Lower leg skin (tissue), 3 donors: ENCODE results near the gene TXNDC15.
"Not testable (repeated sequence)": the region's sequence is repeated elsewhere in the genome, so short reads cannot be mapped to it uniquely, and the experiment has no call there.

Experiments
- POLR2A ChIP-seq, 2 donors: fragments of 450-650 bp; IDR thresholded peaks; one replicate each; pipeline ENCODE4 v1.6.1; 2016 to 2017; ENCODE audit warnings: antibody characterized with exemption in 2 of 2, mild to moderate bottlenecking in 1 of 2, moderate library complexity in 1 of 2
- TF ChIP-seq, protein P1 (sequence below), 3 donors: fragments of 450-650 bp; IDR thresholded peaks; one replicate each; pipeline ENCODE4 v1.5.1; 2016; ENCODE audit warnings: antibody characterized with exemption in 3 of 3, mild to moderate bottlenecking in 3 of 3, moderate library complexity in 2 of 3

DNA sequence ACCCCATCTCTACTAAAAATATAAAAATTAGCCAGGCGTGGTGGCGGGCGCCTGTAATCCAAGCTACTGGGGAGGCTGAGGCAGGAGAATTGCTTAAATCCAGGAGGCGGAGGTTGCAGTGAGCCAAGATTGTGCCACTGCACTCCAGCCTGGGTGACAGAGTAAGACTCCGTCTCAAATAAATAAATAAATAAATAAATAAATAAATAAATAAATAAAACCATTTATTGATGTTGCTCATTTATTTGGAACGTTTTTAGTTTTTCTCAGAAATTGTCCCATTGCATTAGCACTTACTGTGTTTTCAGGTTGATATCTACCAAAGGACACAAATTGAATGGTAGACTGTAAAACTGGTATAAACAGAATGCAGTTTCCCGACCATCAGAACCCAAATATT is 17.7 kb upstream of the TXNDC15 start:
- TF ChIP-seq, protein P1, sequence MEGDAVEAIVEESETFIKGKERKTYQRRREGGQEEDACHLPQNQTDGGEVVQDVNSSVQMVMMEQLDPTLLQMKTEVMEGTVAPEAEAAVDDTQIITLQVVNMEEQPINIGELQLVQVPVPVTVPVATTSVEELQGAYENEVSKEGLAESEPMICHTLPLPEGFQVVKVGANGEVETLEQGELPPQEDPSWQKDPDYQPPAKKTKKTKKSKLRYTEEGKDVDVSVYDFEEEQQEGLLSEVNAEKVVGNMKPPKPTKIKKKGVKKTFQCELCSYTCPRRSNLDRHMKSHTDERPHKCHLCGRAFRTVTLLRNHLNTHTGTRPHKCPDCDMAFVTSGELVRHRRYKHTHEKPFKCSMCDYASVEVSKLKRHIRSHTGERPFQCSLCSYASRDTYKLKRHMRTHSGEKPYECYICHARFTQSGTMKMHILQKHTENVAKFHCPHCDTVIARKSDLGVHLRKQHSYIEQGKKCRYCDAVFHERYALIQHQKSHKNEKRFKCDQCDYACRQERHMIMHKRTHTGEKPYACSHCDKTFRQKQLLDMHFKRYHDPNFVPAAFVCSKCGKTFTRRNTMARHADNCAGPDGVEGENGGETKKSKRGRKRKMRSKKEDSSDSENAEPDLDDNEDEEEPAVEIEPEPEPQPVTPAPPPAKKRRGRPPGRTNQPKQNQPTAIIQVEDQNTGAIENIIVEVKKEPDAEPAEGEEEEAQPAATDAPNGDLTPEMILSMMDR (IDR thresholded peaks at IDR 0.05) = not testable (repeated sequence)
- not testable (repeated sequence) for TF ChIP-seq POLR2A (IDR thresholded peaks at IDR 0.05)
